Measurements from ENCODE around the gene DYSF. TPM values are rescaled to one million over a fixed set of nuclear protein-coding genes. Genes with fewer than 3 reads are reported as not detected.

Gene DYSF
- total RNA-seq, 2 donors from 2014 or later = 1.4 to 3.1 TPM

GRCh38 chr2:71675296-71675695 lies 221.9 kb downstream of the DYSF start:
- no peak overlapping the region for H3K27ac Mint-ChIP-seq
- DNase-seq = peak; percentile 40

GRCh38 chr2:71678874-71679273 lies 225.5 kb downstream of the DYSF start:
- Mint-ChIP-seq H3K4me1 (no peaks in the 10 kb centered on the region), H3K27ac (no peak overlapping the region), H3K36me3 (ENCODE audit: low read depth) (no peaks in the 10 kb centered on the region), H3K9me3 (no peaks in the 10 kb centered on the region), H3K27me3 (ENCODE audit: insufficient read depth) (no peaks in the 10 kb centered on the region), H3K4me3 (no peak overlapping the region)
- no peak overlapping the region for H3K4me3 ChIP-seq (ENCODE audit: low read length)
- DNase-seq = peak; percentile 36
- no peaks in the 10 kb centered on the region for H3K9me3 ChIP-seq (ENCODE audit: control insufficient read depth, low read length)
- H3K36me3 ChIP-seq (ENCODE audit: control insufficient read depth, insufficient read depth, low read length) = no peaks in the 10 kb centered on the region
- WGBS, 2 experiments (ENCODE audit: insufficient coverage in 1 of 2, insufficient read length in 1 of 2) = 93 to 100% methylated on average over 3 to 6 of the region's 6 CpGs
- H3K9ac ChIP-seq (ENCODE audit: extremely low read depth, low read length, poor library complexity, severe bottlenecking) = no peak overlapping the region
- no peak overlapping the region for H3K27ac ChIP-seq (ENCODE audit: low read depth, low read length)
- H3K4me1 ChIP-seq (ENCODE audit: control insufficient read depth, insufficient read depth, low read length) = no peaks in the 10 kb centered on the region
- H3K27me3 ChIP-seq (ENCODE audit: control insufficient read depth, insufficient read depth, low read length, poor library complexity, severe bottlenecking) = no peaks in the 10 kb centered on the region
- TF ChIP-seq CTCF (conservative IDR thresholded peaks at IDR 0.05) = no peak

More at GRCh38 chr2:71675296-71675695, 221.9 kb downstream of the DYSF start:
- WGBS, 2 experiments (ENCODE audit: insufficient coverage in 1 of 2, insufficient read length in 1 of 2) = 82 to 87% methylated on average over 6 to 9 of the region's 9 CpGs
- Histone ChIP-seq H3K4me1 (ENCODE audit: control insufficient read depth, insufficient read depth, low read length) (no peaks in the 10 kb centered on the region), H3K36me3 (ENCODE audit: control insufficient read depth, insufficient read depth, low read length) (no peaks in the 10 kb centered on the region), H3K27me3 (ENCODE audit: control insufficient read depth, insufficient read depth, low read length, poor library complexity, severe bottlenecking) (no peaks in the 10 kb centered on the region), H3K9ac (ENCODE audit: extremely low read depth, low read length, poor library complexity, severe bottlenecking) (no peak overlapping the region), H3K27ac (ENCODE audit: low read depth, low read length) (no peak overlapping the region), H3K4me3 (ENCODE audit: low read length) (no peak overlapping the region), H3K9me3 (ENCODE audit: control insufficient read depth, low read length) (no peaks in the 10 kb centered on the region)
- Mint-ChIP-seq H3K9me3 (no peaks in the 10 kb centered on the region), H3K4me1 (no peaks in the 10 kb centered on the region), H3K27me3 (ENCODE audit: insufficient read depth) (no peaks in the 10 kb centered on the region), H3K36me3 (ENCODE audit: low read depth) (no peaks in the 10 kb centered on the region), H3K4me3 (no peak overlapping the region)
- no peak for TF ChIP-seq CTCF (conservative IDR thresholded peaks at IDR 0.05)

- Mint-ChIP-seq H3K4me3 (no peak overlapping the region), H3K4me1 (no peaks in the 10 kb centered on the region), H3K27ac (no peak overlapping the region), H3K27me3 (ENCODE audit: insufficient read depth) (no peaks in the 10 kb centered on the region), H3K36me3 (ENCODE audit: low read depth) (no peaks in the 10 kb centered on the region), H3K9me3 (no peaks in the 10 kb centered on the region)
- DNase-seq = peak; percentile 17
- H3K9me3 ChIP-seq (ENCODE audit: control insufficient read depth, low read length) = no peaks in the 10 kb centered on the region
- no peaks in the 10 kb centered on the region for H3K4me1 ChIP-seq (ENCODE audit: control insufficient read depth, insufficient read depth, low read length)
- TF ChIP-seq CTCF (conservative IDR thresholded peaks at IDR 0.05) = no peak
- H3K36me3 ChIP-seq (ENCODE audit: control insufficient read depth, insufficient read depth, low read length) = no peaks in the 10 kb centered on the region
- no peak overlapping the region for H3K9ac ChIP-seq (ENCODE audit: extremely low read depth, low read length, poor library complexity, severe bottlenecking)
- no peaks in the 10 kb centered on the region for H3K27me3 ChIP-seq (ENCODE audit: control insufficient read depth, insufficient read depth, low read length, poor library complexity, severe bottlenecking)
- H3K27ac ChIP-seq (ENCODE audit: low read depth, low read length) = no peak overlapping the region
- WGBS, 2 experiments (ENCODE audit: insufficient coverage in 1 of 2, insufficient read length in 1 of 2) = 71% methylated on average over 4 of the region's 4 CpGs; no CpG with 5 or more reads in 1 of the 2 experiments
- no peak overlapping the region for H3K4me3 ChIP-seq (ENCODE audit: low read length)
Measured at GRCh38 chr2:71679491-71679890, 226.1 kb downstream of the DYSF start.

All from endodermal cell (in vitro differentiated cells).